H1 (cell line): ENCODE results near the gene TRNAU1AP. TPM values are rescaled to one million over a fixed set of nuclear protein-coding genes. Genes with fewer than 3 reads are reported as not detected.

Experiments
- CTCF ChIA-PET: fragments of 300-600 bp; sonication (Branson Sonifier 250); formaldehyde crosslinking; loops from one replicate; lab custom pipeline; 2021; ENCODE audit not compliant: partially characterized antibody; lab: Charles Lee
- POLR2A ChIA-PET: fragments of 300-600 bp; sonication (Branson Sonifier 250); formaldehyde crosslinking; loops from one replicate; lab custom pipeline; 2021; ENCODE audit warnings: inconsistent platforms; ENCODE audit not compliant: partially characterized antibody; lab: Charles Lee
- DNase-seq, 2 experiments: peaks; one replicate each; pipeline versions ENCODE4 v3.0.0 to v3.0.0-alpha.2; 2010 to 2022; ENCODE audit warnings: low spot score in 2 of 2, low read depth in 1 of 2, mixed read lengths in 1 of 2
- FAIRE-seq: peaks from 2 replicates; lab custom pipeline; 2011; peaks lifted over from hg19 to GRCh38; lab: Jason Lieb, UNC
- H2AFZ ChIP-seq: 2 replicates; pipeline ENCODE4 v1.8.1; 2012; ENCODE audit warnings: low read length, inconsistent platforms
- H2AK5ac ChIP-seq: 2 replicates; pipeline ENCODE4 v1.6.1; 2013; ENCODE audit warnings: low read depth, low read length
- H2BK120ac ChIP-seq: replicated peaks from 2 replicates; pipeline ENCODE3; 2013; ENCODE audit warnings: low read depth, low read length, inconsistent platforms
- H2BK12ac ChIP-seq: 2 replicates; pipeline ENCODE4 v1.6.1; 2013; ENCODE audit warnings: low read depth, low read length
- H2BK15ac ChIP-seq: 2 replicates; pipeline ENCODE4 v1.6.1; 2013; ENCODE audit warnings: low read length
- H2BK20ac ChIP-seq: 2 replicates; pipeline ENCODE4 v1.6.1; 2013; ENCODE audit warnings: low read length
- H2BK5ac ChIP-seq: 2 replicates; pipeline ENCODE4 v1.6.1; 2013; ENCODE audit warnings: low read depth, low read length
- H3K14ac ChIP-seq: 2 replicates; pipeline ENCODE4 v1.6.1; 2013; ENCODE audit warnings: inconsistent platforms; ENCODE audit not compliant: insufficient read length
- H3K18ac ChIP-seq: 2 replicates; pipeline ENCODE4 v1.6.1; 2013; ENCODE audit warnings: low read length; ENCODE audit errors: extremely low read depth
- H3K23ac ChIP-seq: 2 replicates; pipeline ENCODE4 v1.6.1; 2013; ENCODE audit warnings: inconsistent platforms; ENCODE audit not compliant: insufficient read length
- H3K23me2 ChIP-seq: 2 replicates; pipeline ENCODE4 v1.6.1; 2013; ENCODE audit warnings: low read depth, low read length
- H3K27ac ChIP-seq: 2 replicates; pipeline ENCODE4 v1.6.1; 2011; ENCODE audit warnings: low read depth, low read length, inconsistent platforms
- H3K27me3 ChIP-seq, 4 experiments: replicated peaks in 1 of 4; 1 replicate in 1 of 4; 2 replicates in 3 of 4; pipeline versions ENCODE4 v1.6.1 to v1.8.1; 2011 to 2013; ENCODE audit warnings: low read length in 3 of 4, mild to moderate bottlenecking in 3 of 4, inconsistent platforms in 2 of 4, mixed read lengths in 2 of 4, moderate library complexity in 1 of 4; ENCODE audit not compliant: control insufficient read depth in 3 of 4, insufficient read depth in 3 of 4; ENCODE audit errors: extremely low read depth in 1 of 4
- H3K36me3 ChIP-seq, 4 experiments: 2 replicates each; pipeline versions ENCODE4 v1.6.1 to v1.8.1; 2011 to 2013; ENCODE audit warnings: mild to moderate bottlenecking in 4 of 4, low read length in 3 of 4, moderate library complexity in 2 of 4, control low read depth in 1 of 4, inconsistent platforms in 1 of 4; ENCODE audit not compliant: insufficient read depth in 4 of 4, control insufficient read depth in 2 of 4
- H3K4ac ChIP-seq: replicated peaks from 2 replicates; pipeline ENCODE3; 2013; ENCODE audit warnings: low read length, low read depth, mixed read lengths, inconsistent platforms; ENCODE audit not compliant: insufficient read length
- H3K4me1 ChIP-seq, 4 experiments: replicated peaks in 1 of 4; 1 replicate in 1 of 4; 2 replicates in 3 of 4; pipeline versions ENCODE4 v1.6.1 to v1.8.1; 2011 to 2013; ENCODE audit warnings: low read length in 3 of 4, inconsistent platforms in 2 of 4, mixed read lengths in 1 of 4; ENCODE audit not compliant: insufficient read depth in 4 of 4, control insufficient read depth in 3 of 4
- H3K4me2 ChIP-seq, 2 experiments: 2 replicates each; pipeline versions ENCODE4 v1.6.1 to v1.8.1; 2011 to 2013; ENCODE audit warnings: low read depth in 2 of 2, low read length in 2 of 2, control low read depth in 1 of 2, inconsistent platforms in 1 of 2, mild to moderate bottlenecking in 1 of 2; ENCODE audit not compliant: insufficient read depth in 1 of 2
- H3K4me3 ChIP-seq, 4 experiments: fragments of 200-600, 300-600 bp in 1 of 4; sonication (generic), shearing (Covaris generic), sonication (Bioruptor Twin) in 1 of 4; 2 replicates each; pipeline versions ENCODE4 v1.5.1 to v1.8.1; 2011 to 2016; ENCODE audit warnings: low read length in 4 of 4, low read depth in 3 of 4, control low read depth in 2 of 4, inconsistent platforms in 2 of 4, mild to moderate bottlenecking in 2 of 4, mixed read lengths in 1 of 4, moderate library complexity in 1 of 4; ENCODE audit not compliant: insufficient read depth in 2 of 4; ENCODE audit errors: extremely low read depth in 1 of 4
- H3K56ac ChIP-seq: replicated peaks from 2 replicates; pipeline ENCODE3; 2013; ENCODE audit warnings: low read depth, mild to moderate bottlenecking, mixed read lengths, low read length, inconsistent platforms; ENCODE audit not compliant: insufficient read length
- H3K79me1 ChIP-seq: 2 replicates; pipeline ENCODE4 v1.6.1; 2013; ENCODE audit warnings: low read depth, low read length, control low read depth
- H3K79me2 ChIP-seq, 2 experiments: 2 replicates each; pipeline versions ENCODE4 v1.6.1 to v1.8.1; 2012 to 2013; ENCODE audit warnings: low read length in 2 of 2, mild to moderate bottlenecking in 2 of 2, inconsistent platforms in 1 of 2; ENCODE audit not compliant: insufficient read depth in 2 of 2, control insufficient read depth in 1 of 2
- H3K9ac ChIP-seq, 4 experiments: replicated peaks in 1 of 4; 1 replicate in 1 of 4; 2 replicates in 3 of 4; pipeline versions ENCODE4 v1.6.1 to v1.8.1; 2011 to 2013; ENCODE audit warnings: low read depth in 3 of 4, low read length in 3 of 4, control low read depth in 2 of 4, mild to moderate bottlenecking in 2 of 4, moderate library complexity in 2 of 4, inconsistent platforms in 1 of 4; ENCODE audit errors: extremely low read depth in 1 of 4
- H3K9me3 ChIP-seq, 2 experiments: 2 replicates each; pipeline versions ENCODE4 v1.6.1 to v1.8.1; 2012 to 2013; ENCODE audit warnings: mild to moderate bottlenecking in 2 of 2, moderate library complexity in 2 of 2, control low read depth in 1 of 2, inconsistent platforms in 1 of 2, low read depth in 1 of 2, low read length in 1 of 2, mixed read lengths in 1 of 2; ENCODE audit not compliant: insufficient read depth in 2 of 2
- H4K20me1 ChIP-seq, 2 experiments: replicated peaks in 1 of 2; 2 replicates each; pipeline versions ENCODE3 to v1.8.1; 2011 to 2013; ENCODE audit warnings: inconsistent platforms in 2 of 2, low read length in 2 of 2, mild to moderate bottlenecking in 1 of 2; ENCODE audit not compliant: insufficient read depth in 2 of 2, control insufficient read depth in 1 of 2
- H4K5ac ChIP-seq: 2 replicates; pipeline ENCODE4 v1.6.1; 2013; ENCODE audit warnings: low read length, low read depth, mixed read lengths, inconsistent platforms; ENCODE audit not compliant: insufficient read length
- H4K8ac ChIP-seq: 2 replicates; pipeline ENCODE4 v1.8.0; 2013; ENCODE audit warnings: mild to moderate bottlenecking, moderate library complexity, low read length, inconsistent platforms; ENCODE audit not compliant: insufficient read depth; ENCODE audit errors: extremely low read depth
- H4K91ac ChIP-seq: replicated peaks from 2 replicates; pipeline ENCODE3; 2013; ENCODE audit warnings: low read length, mixed read lengths, inconsistent platforms; ENCODE audit not compliant: insufficient read length
- CREB1 ChIP-seq: IDR thresholded peaks from 2 replicates; pipeline ENCODE4 v1.6.1; 2012; ENCODE audit warnings: inconsistent platforms
- JUN ChIP-seq: IDR thresholded peaks from 2 replicates; pipeline ENCODE4 v1.6.1; 2011; ENCODE audit warnings: low read depth, mild to moderate bottlenecking, improper control_type of control experiment, low read length
- JUND ChIP-seq: IDR thresholded peaks from 2 replicates; pipeline ENCODE4 v1.6.1; 2011; ENCODE audit warnings: mild to moderate bottlenecking, improper control_type of control experiment, low read length
- PHF8 ChIP-seq: fragments of 200-600 bp; sonication (generic); conservative IDR thresholded peaks from 2 replicates; pipeline ENCODE4 v1.7.1; 2012; ENCODE audit warnings: low read depth, mild to moderate bottlenecking, inconsistent platforms, low read length, moderate library complexity
- POLR2A ChIP-seq, 2 experiments: IDR thresholded peaks; 1 replicate in 1 of 2; 2 replicates in 1 of 2; pipeline ENCODE4 v1.6.1; 2011; ENCODE audit warnings: low read depth in 2 of 2, low read length in 2 of 2, mild to moderate bottlenecking in 2 of 2; ENCODE audit errors: control extremely low read depth in 1 of 2
- RAD21 ChIP-seq, 2 experiments: IDR thresholded peaks in 1 of 2; conservative IDR thresholded peaks in 1 of 2; 2 replicates each; pipeline ENCODE4 v1.6.1; 2011; ENCODE audit warnings: low read depth in 2 of 2, low read length in 2 of 2, improper control_type of control experiment in 1 of 2, inconsistent platforms in 1 of 2, mild to moderate bottlenecking in 1 of 2, moderate library complexity in 1 of 2
- SP2 ChIP-seq: IDR thresholded peaks from 2 replicates; pipeline ENCODE4 v1.6.1; 2012; ENCODE audit warnings: mild to moderate bottlenecking, low read length, inconsistent platforms
- TAF7 ChIP-seq: optimal IDR thresholded peaks from 2 replicates; pipeline ENCODE3; 2011; ENCODE audit warnings: low read depth, mild to moderate bottlenecking, inconsistent platforms, low read length, moderate library complexity, borderline replicate concordance
- TCF12 ChIP-seq: IDR thresholded peaks from 2 replicates; pipeline ENCODE4 v1.6.1; 2011; ENCODE audit warnings: low read depth, mild to moderate bottlenecking, low read length
- TEAD4 ChIP-seq: IDR thresholded peaks from 2 replicates; pipeline ENCODE4 v1.6.1; 2012; ENCODE audit warnings: low read depth, low read length, inconsistent platforms, mixed read lengths
- YY1 ChIP-seq: IDR thresholded peaks from 2 replicates; pipeline ENCODE4 v1.6.1; 2011; ENCODE audit warnings: low read depth, mild to moderate bottlenecking, low read length
- WGBS, 2 experiments: shearing (Covaris generic) in 1 of 2; methylation state at CpG; one replicate each; pipeline versions ENCODE4 v1.1.6 to v1.1.7; 2013 to 2015; ENCODE audit warnings: low lambda C conversion rate in 2 of 2, mixed read lengths in 2 of 2, inconsistent platforms in 1 of 2, low coverage in 1 of 2, missing lambda C conversion rate in 1 of 2; ENCODE audit not compliant: insufficient replicate concordance in 2 of 2, insufficient coverage in 1 of 2, insufficient read length in 1 of 2; ENCODE audit errors: extremely low coverage in 1 of 2, missing lambda C conversion rate in 1 of 2; 5-methylcytosine and 5-hydroxymethylcytosine counted together
- polyA plus RNA-seq, 7 experiments: library from polyadenylated mRNA; depleted of rRNA in 3 of 7; stranded (reverse) in 5 of 7; unstranded in 2 of 7; fragments of >200 nt in 5 of 7; fragments of 200-250 nt in 2 of 7; gene quantifications; 1 replicate in 5 of 7; 2 replicates in 1 of 7; 4 replicates in 1 of 7; pipeline versions ENCODE4 v1.2.1 to v1.2.3, GENCODE V29; 2011 to 2013; ENCODE audit warnings: missing spikeins in 2 of 7, mixed read lengths in 2 of 7
- total RNA-seq: library from RNA; stranded (reverse); fragmentation: NEBNext Ultra II Directional; extraction: Animal tissue kit (Norgen Biotek cat#: 25700); gene quantifications from 2 replicates; pipeline ENCODE4 v1.2.1, GENCODE V29; 2021
- TF ChIP-seq, protein P1 (sequence below): IDR thresholded peaks from 2 replicates; pipeline ENCODE4 v1.6.1; 2011; ENCODE audit warnings: low read depth, mild to moderate bottlenecking, low read length; ENCODE audit not compliant: insufficient read depth
- TF ChIP-seq, protein P2 (sequence below): IDR thresholded peaks from 2 replicates; pipeline ENCODE4 v1.6.1; 2012; ENCODE audit warnings: low read length, inconsistent platforms

TRNAU1AP gene
- total and polyA plus RNA-seq, 2 of the 8 experiments (the other 6 are each of a cell fraction or from before 2014, with no cell fraction given), result 35.2 to 37.1 TPM

DNA sequence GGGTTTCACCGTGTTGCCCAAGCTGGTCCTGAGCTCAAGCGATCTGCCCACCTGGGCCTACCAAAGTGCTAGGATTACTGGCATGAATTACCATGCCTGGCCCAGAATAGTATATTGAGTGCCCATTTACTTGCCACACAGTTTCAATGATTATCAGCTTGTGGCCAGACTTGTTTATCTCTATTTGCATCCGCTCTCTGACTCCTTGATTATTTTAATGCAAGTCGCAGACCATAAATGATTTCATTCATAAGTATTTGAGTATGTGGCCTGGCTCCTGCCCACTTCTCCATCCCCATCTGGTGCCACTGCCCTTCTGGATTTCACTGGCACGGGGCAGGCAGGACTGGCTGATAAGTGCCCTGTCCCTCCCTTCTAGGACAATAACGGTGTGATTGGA, 18.2 kb upstream of the TRNAU1AP start:
- Histone ChIP-seq H4K5ac (no peak overlapping the region), H3K27me3 (no peaks in the 10 kb centered on the region; a peak in 1 of 7 replicates), H3K18ac (no peak overlapping the region), H3K4me1 (no peaks in the 10 kb centered on the region), H2AFZ (no peak overlapping the region), H2BK20ac (no peak overlapping the region), H3K9me3 (no peaks in the 10 kb centered on the region), H2BK12ac (no peak overlapping the region), H3K4me3 (no peak overlapping the region), H3K79me1 (peaks cover 5% of the 10 kb centered on the region; the same call in 1 of the 2 replicates), H2BK5ac (no peak overlapping the region), H2BK15ac (no peak overlapping the region), H2AK5ac (no peak overlapping the region), H3K27ac (no peak overlapping the region), H4K91ac (no peak overlapping the region), H2BK120ac (no peak overlapping the region), H3K36me3 (peaks cover 34 to 71% (median 60%) of the 10 kb centered on the region in 4 experiments), H3K4ac (no peak overlapping the region), H3K79me2 (no peaks in the 10 kb centered on the region), H4K8ac (no peak overlapping the region), H3K9ac (no peak overlapping the region), H3K14ac (no peak overlapping the region), H3K23me2 (no peaks in the 10 kb centered on the region), H3K56ac (no peak overlapping the region), H3K4me2 (no peak overlapping the region), H4K20me1 (peaks cover 4 to 8% of the 10 kb centered on the region in 2 experiments), H3K23ac (no peak overlapping the region)
- DNase-seq, result no peak
- CTCF ChIA-PET, result interaction anchor here (0.5 to 1.6 kb wide), 4 partner anchors 11 to 1305 kb away, joined by 3 to 7 read pairs (median 4); partner anchors contain the start of gene TRNAU1AP
- POLR2A ChIA-PET, result interaction anchor here (0.7 to 31.3 kb wide), 9 partner anchors 9 to 45 kb away, joined by 3 to 660 read pairs (median 4); no protein-coding TSS in a partner anchor
- FAIRE-seq, result no peak
- 96% methylated on average over 6 of the region's 6 CpGs; no CpG with 5 or more reads in 1 of the 2 experiments for WGBS, 2 experiments
- no peak for TF ChIP-seq TEAD4
- TF ChIP-seq, protein P1, sequence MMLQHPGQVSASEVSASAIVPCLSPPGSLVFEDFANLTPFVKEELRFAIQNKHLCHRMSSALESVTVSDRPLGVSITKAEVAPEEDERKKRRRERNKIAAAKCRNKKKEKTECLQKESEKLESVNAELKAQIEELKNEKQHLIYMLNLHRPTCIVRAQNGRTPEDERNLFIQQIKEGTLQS, result no peak
- TF ChIP-seq JUN, result no peak
- TF ChIP-seq JUND, result no peak
- no peak for TF ChIP-seq PHF8
- TF ChIP-seq, protein P2, sequence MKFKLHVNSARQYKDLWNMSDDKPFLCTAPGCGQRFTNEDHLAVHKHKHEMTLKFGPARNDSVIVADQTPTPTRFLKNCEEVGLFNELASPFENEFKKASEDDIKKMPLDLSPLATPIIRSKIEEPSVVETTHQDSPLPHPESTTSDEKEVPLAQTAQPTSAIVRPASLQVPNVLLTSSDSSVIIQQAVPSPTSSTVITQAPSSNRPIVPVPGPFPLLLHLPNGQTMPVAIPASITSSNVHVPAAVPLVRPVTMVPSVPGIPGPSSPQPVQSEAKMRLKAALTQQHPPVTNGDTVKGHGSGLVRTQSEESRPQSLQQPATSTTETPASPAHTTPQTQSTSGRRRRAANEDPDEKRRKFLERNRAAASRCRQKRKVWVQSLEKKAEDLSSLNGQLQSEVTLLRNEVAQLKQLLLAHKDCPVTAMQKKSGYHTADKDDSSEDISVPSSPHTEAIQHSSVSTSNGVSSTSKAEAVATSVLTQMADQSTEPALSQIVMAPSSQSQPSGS, result no peak
- no peak for TF ChIP-seq SP2
- TF ChIP-seq CREB1, result no peak
- no peak for TF ChIP-seq RAD21 (IDR thresholded peaks at IDR 0.05 in 1 of 2, conservative IDR thresholded peaks at IDR 0.05 in 1 of 2; ENCODE audit: low read depth in 2 of 2, low read length in 2 of 2)
- TF ChIP-seq TAF7, result no peak
- no peak for TF ChIP-seq YY1
- TF ChIP-seq POLR2A (IDR thresholded peaks at IDR 0.05; ENCODE audit: control extremely low read depth in 1 of 2, low read depth in 2 of 2, low read length in 2 of 2), result no peak
- TF ChIP-seq TCF12, result no peak
